GM18868 (cell line): Measurements from ENCODE around the gene TMEM9.

Experiments used
- ATAC-seq: cut with Tn5 transposase; IDR thresholded peaks from one replicate; pipeline ENCODE4 v1.9.1; 2021; ENCODE audit warnings: mild to moderate bottlenecking, moderate library complexity; ENCODE audit not compliant: unreplicated experiment

TMEM9 gene

DNA sequence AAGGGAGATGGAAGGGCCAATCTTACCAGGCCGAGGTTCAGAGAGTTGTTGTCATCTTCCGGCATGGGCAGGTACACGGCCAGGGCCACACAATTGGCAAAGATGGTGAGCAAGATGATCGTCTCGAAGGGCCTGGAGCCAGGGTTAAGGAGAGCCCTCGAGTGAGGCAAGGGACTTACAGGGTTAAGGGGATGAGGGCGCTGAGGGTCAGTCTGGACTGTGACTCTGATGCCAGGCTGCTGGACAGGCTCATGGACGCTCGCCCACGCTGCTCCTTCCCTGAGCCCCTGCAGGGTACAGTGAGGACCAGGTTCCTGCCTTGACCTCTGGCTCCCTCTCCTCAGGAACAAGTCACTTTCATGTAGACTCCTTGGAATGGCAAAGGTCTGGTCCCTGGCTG lies 44.1 kb downstream of the TMEM9 start:
- ATAC-seq, result no peak

DNA sequence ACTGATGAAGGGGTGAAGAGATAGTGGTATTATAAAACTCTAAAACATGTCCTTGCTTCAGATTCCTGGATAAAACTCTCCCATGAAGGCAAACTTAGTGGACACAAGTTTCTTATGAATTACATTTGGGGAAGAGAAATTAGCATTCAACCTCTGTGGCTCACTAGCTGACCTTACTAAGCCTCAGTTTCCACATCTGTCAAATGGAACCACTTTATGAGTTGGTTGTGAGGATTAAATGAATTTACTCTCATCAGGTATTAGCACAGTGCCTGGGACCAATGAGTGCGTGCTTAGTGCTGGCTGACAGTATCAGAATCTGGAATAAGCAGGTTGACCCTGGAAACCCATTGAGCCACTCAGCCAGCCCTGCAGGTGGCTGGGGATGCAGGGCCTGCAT lies 44.6 kb downstream of the TMEM9 start:
- ATAC-seq, result no peak

DNA sequence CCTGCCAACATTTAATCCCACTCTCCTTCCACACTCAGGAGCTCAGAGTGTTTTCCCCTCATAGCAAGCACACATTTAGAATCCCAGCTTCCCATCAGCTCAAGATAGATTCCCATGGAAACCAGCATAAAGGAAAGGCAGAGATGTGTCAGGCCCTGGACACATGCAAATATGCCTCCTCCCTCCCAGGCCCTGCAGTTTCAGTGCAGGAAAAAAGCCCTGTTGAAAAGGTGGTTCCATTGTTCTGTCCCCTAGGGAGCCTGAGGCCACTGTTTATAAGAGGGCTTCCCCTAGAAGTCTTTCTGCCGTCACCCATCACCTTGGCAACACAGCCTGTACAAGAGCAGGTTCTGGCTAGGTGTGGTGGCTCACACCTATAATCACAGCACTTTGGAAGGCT lies 45.7 kb downstream of the TMEM9 start:
- ATAC-seq, result peak; percentile 77

DNA sequence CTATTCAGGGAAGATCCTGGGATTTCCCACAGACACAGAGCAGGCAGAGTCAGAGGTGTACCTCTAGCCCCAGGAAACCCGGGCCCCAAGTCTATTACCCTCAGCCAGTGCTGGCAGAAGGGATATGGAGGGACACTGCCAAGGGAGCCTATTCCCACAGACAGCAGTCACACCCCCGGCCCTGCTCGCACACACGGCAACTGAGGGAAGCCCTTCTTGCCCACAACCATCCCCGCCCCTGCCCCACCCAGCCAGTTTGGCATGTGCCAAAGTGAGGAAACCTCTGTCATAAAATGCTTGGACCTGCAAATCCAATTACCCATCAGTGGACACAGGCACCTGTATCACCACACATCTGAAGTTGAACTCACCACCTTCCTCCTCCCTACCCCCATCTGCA lies 48.6 kb downstream of the TMEM9 start:
- ATAC-seq, result no peak

DNA sequence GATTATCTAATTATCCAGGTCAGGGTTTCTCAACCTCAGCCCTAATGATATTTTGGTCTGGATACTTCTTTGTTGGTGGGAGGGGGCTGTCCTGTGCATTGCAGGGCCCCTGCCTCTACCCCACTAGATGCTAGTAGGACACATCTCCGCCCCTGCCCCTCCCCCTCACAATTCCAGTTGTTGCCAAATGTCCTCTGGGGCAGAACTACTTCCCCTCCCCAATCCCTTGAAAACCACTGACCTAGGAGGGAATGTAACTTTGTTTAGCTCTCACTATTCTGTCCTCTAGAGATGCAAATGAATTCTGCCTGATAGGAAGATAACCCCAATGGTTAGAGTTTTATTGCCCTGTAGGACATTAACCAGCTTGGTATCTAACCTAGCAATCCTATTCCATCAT lies 50.1 kb downstream of the TMEM9 start:
- ATAC-seq, result no peak

DNA sequence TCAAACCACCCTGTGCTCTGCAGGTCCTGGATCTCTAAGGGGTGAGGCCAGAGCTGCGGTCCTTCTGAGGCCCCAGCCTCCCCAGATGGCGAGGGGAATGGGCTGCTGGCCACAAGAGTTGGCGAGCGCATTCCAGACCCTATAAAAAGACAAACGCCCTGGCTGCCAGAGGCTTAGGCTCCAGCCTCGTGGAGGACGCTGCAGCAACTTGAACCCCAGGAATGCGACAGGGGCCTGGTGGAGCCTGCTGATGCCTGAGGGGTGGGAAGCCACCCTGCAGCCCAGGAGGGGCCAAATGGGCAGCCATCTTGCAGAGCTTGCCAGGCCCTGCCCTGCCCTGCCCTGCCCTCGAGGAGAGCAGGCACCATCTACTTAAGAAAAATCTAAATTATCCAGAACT lies 50.6 kb downstream of the TMEM9 start:
- ATAC-seq, result no peak

DNA sequence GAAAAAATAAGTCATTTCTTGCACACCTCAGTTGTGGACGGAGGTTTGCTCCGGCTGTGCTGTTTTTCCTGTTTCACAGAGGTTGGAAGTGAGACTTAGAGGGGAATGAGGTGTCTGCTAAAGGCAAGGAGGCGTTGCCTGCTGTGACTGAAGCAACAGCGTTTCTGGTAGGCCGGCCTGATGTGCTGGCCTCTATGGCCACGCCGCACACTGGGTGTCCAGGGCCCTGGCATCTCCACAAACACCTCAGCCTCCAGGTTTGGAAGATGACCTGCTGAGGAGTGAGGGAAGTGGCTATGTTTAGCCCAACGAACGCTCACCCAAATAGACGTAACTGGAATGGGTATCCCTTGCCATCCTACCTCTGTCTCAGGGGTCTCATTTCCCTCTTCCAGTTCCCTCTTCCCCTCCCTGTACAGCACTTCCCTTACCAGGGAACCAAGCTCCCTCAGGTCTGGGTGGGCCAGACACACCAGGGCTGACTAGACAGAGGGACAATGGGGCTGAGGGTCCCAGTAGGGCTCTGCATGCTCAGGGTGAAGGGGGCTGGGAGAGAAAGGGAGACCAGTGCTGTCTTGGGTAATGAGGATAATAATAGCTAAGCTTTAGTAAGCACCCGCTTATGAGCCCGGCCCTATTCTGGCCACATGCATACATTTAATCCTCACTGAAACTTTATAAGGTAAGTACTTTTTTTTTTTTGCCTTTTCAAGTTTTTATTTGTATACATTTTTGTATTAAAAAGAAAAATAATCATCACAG lies 53.9 kb downstream of the TMEM9 start:
- no peak for ATAC-seq

DNA sequence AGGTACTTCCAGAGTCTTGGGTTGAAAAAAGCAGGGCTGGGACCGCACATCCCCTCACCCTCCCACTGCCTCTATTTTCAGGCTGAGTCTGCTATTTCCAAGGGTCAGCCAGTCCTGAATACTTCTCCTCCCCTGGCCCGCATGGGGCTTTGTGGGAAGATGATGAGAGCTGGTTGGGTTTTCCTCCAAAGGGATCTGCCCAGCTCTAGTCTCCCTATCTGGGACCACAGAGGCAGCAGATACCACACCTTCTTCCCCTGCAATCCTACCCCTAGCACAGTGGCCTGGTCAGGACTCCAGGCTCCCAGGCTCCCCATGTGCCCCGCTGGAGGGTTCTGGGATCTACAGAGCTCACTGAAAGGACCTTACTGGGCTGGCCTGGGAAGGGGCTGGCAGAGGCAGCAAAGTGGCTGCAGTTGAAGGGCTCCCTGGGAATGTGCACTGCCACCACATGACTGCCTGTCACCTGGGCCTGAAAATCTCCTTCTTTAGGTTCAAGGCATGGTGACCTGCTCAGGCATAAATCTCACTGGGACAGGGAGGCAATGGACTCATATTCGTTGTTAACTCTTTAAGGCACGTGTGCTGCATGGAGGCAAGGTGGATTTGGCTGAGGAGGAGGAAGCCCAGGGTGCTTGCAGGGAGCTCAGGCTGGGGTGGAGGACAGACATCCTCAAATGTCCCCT lies 55.1 kb downstream of the TMEM9 start:
- ATAC-seq, result no peak

DNA sequence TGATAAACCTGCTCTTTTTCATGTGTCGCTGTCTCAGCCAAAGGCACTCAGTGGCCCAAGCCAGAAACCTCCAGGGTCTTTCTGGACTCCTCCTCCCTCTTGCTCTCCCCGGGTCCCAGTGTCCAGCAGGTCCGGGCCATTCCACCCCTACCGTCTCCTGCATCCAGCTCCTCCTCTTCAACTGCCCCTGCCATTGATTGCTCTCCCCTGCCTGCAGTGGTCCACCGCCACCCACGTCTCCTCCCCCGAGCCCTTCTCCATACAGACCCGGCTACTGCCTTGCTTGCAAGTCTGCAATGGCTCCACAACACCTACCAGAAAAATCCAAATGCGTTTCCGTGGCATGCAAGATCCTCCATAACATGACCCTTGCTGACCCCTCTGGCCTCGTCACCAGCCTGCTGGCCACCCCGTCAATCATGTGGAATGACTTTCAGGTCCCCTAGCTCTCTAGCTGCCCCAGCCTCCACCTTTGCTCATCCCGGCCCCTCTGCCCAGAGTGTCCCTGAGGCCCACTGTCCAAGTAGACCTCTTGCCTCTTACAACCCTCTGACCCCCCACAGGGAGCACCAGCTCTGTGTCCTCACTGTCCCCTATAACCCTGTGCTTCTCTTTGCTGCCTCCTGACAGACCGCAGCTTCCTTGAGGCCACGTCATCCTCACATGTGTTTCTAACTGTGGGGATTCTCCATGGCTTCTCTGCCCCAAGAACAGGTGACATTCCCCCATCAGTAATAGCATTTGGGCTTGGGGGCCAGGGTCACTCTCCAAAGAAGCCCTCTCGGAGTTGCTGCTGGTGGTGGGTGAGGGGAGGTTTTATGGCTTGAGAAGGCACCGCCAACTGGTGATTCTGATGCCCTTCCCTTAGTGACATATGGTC lies 57.1 kb downstream of the TMEM9 start:
- ATAC-seq, result no peak

DNA sequence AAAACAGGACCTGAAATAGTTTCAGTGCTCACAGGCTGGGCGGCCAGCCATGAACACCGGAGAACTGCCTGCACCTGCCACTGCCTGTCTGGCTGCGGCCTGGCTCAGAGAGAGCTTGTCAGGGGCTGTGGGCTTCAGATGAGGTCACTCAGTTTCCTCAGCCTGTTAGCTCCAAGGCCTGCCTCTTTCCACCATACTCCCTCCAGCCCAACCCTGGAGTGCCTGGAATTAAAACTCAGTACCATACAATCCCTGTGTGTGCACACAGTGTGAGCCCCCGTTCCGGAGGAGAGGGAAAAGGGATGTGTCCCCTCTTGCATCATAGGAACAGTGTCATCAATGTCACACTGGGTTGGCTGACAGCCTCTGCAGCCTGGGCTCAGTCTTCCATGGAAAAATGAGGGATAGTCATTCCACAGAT lies 58.2 kb downstream of the TMEM9 start:
- ATAC-seq, result peak; percentile 64

DNA sequence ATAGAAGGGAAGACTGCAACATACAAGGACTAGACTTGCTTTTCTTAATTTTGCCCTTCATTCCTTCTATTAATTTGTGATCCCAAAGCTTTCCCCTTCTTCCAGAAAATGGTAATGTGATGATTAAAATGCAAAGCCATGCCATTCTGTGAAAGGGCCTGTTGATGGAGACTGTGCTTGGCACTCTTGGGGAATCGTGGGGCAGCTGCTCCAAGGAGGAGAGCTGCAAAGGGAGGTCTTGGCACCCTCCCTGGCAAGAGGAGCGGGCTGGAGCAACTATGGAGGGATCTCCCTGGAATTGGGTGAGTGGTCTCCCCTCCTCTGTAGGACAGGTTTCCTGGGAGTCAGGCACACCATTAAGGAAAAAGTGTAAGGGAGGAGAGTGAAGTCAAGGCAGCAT lies 58.7 kb downstream of the TMEM9 start:
- ATAC-seq, result no peak

DNA sequence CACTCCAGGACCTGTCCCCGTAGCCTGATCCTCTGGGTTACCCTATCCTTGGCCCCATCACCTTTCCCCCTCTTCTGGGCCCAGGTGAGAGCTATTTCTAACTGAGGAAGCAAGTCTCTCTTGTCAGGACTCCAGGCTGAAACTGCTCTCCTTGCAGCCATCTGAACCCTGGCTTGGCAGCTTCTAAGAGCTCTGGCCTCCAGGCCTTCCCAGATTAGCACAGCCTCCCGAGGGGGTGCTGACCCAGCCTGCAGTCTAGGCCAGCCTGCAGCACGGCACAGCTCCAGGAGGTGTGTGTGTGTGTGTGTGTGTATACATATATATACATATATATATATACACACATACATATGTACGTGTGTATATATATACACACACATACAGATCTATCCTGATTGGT lies 59.4 kb downstream of the TMEM9 start:
- no peak for ATAC-seq

DNA sequence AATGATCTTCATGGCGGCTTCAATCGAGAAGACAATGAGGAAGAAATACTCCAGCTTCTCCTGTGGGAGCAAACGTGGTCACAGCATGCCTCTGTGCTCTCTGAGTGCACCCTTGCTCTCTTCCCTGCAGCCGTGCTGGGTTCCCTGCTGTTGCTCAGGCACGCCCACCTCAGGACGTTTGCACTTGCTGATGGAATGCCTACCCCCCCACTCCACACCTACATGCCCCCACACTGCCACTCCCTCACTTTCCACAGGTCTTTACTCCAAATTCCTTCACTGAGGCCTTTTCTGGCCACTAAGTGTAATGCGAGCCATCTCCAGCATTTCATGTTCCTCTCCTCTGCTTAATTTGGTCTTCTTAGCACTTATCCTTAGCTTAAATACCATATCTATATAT lies 60.3 kb downstream of the TMEM9 start:
- ATAC-seq, result no peak

DNA sequence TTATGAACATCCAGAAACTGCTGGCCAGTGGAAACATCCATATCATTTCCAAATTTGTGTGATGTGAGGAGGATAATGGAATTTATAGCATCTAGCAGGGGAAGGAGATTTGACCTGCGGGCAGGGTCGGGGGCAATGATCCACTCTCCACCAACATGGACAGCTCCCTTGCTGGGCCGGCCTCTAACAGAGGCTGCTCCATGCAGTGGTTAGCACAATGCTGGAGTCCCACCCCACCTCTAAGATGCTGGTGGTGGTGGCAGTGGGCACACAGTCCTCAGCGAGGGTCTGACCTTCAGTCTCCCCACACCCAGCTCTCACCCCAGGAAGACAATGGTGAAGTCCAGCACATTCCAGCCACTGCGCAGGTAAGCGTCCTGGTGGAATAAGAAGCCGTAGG lies 60.7 kb downstream of the TMEM9 start:
- no peak for ATAC-seq

DNA sequence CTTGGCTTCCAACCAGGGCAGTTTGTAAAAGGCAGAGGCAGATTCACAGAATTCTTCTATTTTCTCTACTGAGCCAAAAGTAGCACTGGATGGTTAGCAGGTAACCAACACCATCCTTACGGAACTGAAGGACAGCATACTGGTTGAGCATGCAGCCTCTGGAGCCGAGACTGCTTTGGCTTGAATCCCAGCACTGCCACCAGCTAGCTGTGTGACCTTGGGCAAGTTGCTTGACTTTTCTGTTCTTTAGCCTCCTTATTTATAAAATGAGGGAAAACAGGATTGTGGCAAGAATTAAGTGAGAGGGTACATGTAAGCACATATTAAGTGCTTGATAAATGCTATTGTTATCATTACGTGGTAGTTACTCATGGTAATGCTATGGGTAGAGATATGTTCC lies 61.5 kb downstream of the TMEM9 start:
- ATAC-seq, result no peak

DNA sequence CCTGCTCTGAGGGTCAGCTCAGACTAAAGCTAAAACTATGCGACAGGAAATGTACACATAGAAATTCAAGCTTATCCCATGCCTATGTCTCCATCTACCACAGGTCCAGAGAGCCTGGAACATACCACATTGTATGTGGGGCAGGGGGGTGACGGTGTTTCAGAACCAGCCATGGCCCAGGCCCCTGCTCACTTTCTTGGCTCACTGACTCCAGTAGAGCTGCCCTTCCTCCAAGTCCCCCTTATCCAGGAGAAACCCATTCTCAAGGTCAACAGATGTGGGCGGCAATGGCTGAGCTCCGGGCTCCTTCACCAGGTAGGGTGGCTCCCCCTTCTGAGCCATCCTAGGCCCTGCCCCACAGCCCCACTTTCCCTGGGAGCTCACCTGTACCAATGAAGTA lies 63.0 kb downstream of the TMEM9 start:
- no peak for ATAC-seq

DNA sequence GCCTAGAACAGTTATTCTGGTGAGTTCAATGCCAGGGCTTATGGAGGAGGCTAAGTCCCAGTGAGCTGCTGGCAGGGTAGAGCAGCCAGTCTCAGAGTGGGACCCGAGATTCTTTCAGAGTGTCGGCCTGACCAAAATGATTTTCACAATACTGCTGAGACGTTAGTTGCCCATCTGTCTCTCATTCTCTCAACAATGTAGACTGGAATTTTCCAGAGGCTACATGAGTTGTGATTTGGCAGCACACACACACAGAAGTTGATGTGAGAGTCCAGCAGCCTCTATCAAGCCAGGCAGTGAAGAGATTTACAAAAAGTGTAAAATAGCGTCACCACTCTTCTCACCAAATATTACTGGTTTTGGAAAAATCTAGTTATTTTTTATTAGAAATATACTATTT lies 63.7 kb downstream of the TMEM9 start:
- ATAC-seq, result no peak

DNA sequence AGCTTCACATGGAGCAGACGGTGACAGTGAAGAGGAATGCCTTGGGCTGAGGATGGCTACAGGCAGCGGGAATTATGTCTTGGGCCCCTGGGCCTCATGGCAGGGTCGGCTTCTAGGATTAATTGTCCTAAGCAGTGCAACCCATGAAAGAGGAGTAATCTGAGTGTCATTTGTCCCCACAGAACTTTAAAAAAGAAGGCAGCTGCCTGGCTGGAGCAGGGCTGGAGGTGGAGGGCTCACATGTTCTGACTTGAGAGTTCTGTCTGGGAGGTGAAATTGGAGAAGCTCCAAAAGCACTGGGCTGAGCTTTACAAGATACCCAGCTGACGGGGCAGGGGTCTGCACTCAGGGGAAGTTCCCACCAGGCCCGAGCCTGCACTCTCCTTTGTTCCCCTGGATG lies 64.7 kb downstream of the TMEM9 start:
- ATAC-seq, result no peak

DNA sequence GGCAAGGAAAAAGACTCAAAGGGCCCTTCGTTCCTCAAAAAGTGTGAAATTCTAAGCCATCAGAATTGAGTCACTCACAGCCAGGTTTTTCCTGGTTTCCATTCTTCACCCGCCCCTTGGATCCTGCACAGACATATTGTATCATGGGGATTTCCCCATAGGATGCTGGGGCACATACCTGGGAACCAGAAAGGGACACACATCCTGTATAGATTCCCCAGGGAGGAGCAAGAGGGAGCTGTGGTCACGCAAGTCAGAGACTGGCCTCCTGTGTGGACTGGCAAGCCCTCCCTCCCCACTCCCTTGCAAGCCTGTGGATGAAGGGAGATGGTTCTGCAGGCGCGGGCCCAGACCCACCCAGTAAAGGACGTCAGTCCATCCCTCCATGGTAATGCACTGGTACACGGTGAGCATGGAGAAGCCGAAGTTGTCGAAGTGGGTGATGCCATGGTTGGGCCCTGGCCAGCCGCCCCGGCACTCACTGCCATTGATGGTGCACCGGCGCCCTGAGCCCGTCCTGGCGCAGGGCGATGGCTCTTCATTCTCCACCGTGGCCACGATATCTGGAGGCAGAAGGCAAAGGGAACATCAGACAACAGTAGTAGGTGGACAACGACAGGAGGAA lies 65.3 kb downstream of the TMEM9 start:
- no peak for ATAC-seq

DNA sequence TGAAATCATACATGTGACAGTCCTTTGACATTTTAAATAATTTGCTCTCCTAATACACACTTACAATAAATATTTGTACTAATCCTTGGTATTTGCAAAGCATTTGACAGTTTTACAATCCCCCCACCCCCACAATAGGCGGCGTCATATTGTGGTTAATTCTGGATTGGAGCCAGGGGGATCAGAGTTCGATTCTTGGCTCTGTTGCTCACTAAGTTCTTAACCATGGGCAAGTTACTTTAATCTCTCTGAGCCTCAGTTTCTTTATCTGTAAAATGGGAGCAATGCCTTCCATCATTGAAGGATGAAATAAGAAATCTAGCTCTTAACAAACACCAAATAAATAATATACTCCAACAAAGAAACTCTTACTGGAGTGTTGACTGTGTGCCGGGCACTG lies 65.9 kb downstream of the TMEM9 start:
- ATAC-seq, result no peak
